HG03159 (cell line): Measurements from ENCODE around the gene CSTB.

Experiments
- ATAC-seq: cut with Tn5 transposase; IDR thresholded peaks from one replicate; pipeline ENCODE4 v1.9.1; 2021; ENCODE audit warnings: mild to moderate bottlenecking, moderate library complexity; ENCODE audit not compliant: unreplicated experiment

Gene CSTB

GRCh38 chr21:43733529-43734071, 42.5 kb downstream of the CSTB start:
- ATAC-seq, result no peak

GRCh38 chr21:43733060-43733459, 43.0 kb downstream of the CSTB start:
- ATAC-seq, result no peak

GRCh38 chr21:43731891-43732711, 44.0 kb downstream of the CSTB start:
- ATAC-seq, result no peak

- ATAC-seq, result no peak
These were observed 44.6 kb downstream of the CSTB start for GRCh38 chr21:43731476-43731875.

- ATAC-seq, result peak; percentile 52
These were observed 47.4 kb downstream of the CSTB start for GRCh38 chr21:43728467-43729390.

GRCh38 chr21:43728154-43728466, 48.0 kb downstream of the CSTB start:
- ATAC-seq, result peak; percentile 14

- no peak for ATAC-seq
These were observed 48.5 kb downstream of the CSTB start for GRCh38 chr21:43727519-43728153.

GRCh38 chr21:43726686-43727518, 49.2 kb downstream of the CSTB start:
- ATAC-seq, result no peak
